ENCODE data around the gene HOXC9.

DNA sequence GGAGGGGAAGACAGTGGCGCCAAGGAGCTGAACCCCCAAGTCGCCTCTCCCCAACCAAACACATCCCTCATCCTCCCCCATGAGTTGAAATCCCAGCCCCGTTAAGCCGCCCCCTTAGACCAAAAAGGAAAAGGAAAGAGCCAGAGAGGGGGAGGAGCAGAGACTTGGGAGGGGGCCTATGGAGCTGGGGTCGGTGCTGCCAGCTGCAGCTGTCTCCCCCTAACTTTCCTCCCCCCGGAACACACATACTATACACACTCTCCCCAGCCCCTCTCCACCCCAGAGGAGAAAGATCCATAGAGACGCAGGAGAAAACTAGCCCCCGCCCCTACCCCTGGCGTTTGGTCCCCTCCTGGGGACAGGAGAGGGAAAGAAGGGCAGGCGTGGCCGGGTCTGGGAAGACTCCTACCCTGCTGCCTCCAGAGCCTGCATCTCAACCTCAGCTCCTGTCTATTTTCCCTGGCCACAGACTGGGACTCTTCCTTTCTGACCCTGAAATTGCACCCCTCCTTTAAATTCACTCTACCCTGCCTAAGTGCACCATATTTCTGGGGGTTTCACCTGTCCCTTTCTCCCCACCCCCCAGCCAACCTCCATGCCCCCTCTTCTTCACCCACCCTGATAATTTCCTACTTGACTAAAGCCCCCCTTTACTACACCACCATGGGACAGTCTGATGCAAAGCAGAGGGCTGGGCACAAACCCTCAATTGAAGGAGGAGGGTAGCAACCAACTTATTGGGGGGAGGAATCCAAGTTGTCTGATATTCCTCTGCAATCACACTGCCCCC, 1.7 kb upstream of the HOXC9 start:
- TF ChIP-seq GATA2 (IDR thresholded peaks at IDR 0.05; ENCODE audit: low read depth, low read length) (no peak), GATA3 (IDR thresholded peaks at IDR 0.05; ENCODE audit: low read depth, low read length) (no peak)
